Subcutaneous abdominal adipose tissue (tissue), 5 donors: ENCODE results near the gene CHAC1.
A peak's percentile ranks its signal among the peaks of the same experiment; 100 is the strongest.

Source experiments
- H3K27ac ChIP-seq: one replicate; pipeline ENCODE4 v1.7.0; 2013; ENCODE audit warnings: low read depth, mild to moderate bottlenecking, inconsistent platforms, low read length, moderate library complexity
- H3K27me3 ChIP-seq, 5 donors: one replicate each; pipeline ENCODE4 v1.7.0; 2013; ENCODE audit warnings: low read length in 5 of 5, inconsistent platforms in 1 of 5; ENCODE audit not compliant: control insufficient read depth in 5 of 5, insufficient read depth in 4 of 5
- H3K36me3 ChIP-seq, 5 donors: one replicate each; pipeline ENCODE4 v1.7.0; 2013; ENCODE audit warnings: low read length in 5 of 5; ENCODE audit not compliant: control insufficient read depth in 5 of 5, insufficient read depth in 5 of 5
- H3K4me1 ChIP-seq, 5 donors: one replicate each; pipeline ENCODE4 v1.7.0; 2013; ENCODE audit warnings: low read length in 5 of 5, mild to moderate bottlenecking in 3 of 5, moderate library complexity in 1 of 5; ENCODE audit not compliant: control insufficient read depth in 5 of 5, insufficient read depth in 5 of 5
- H3K4me3 ChIP-seq, 5 donors: one replicate each; pipeline ENCODE4 v1.7.0; 2013; ENCODE audit warnings: low read length in 5 of 5, low read depth in 1 of 5
- H3K9ac ChIP-seq, 5 donors: one replicate each; pipeline ENCODE4 v1.7.0; 2013; ENCODE audit warnings: low read length in 5 of 5, mild to moderate bottlenecking in 4 of 5, moderate library complexity in 3 of 5
- H3K9me3 ChIP-seq, 5 donors: one replicate each; pipeline ENCODE4 v1.7.0; 2013; ENCODE audit warnings: low read length in 5 of 5; ENCODE audit not compliant: control insufficient read depth in 5 of 5
- donor health status: healthy.
- donor health status: healthy.
- donor health status: healthy.
- donor health status: healthy.
- donor health status: healthy.

Gene CHAC1

DNA sequence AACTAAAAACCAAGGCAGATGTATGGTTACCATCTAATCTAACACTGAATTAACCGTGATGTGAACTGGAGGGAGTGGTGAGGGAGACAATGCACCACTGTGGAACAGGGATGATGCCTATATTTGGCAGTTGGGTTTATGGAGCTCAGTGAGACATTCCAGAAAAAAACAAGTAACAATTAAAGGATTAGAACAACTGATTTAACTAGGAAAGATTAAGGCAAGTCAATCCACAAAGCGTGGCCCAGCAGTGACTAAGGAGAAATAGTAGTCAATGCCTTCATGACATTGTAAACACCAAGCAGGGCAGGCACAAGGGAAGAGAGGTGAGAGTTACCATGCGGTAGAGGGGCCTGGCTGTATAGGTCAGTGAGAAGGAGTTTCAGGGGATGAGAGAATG is 38.1 kb downstream of the CHAC1 start:
- H3K9me3 ChIP-seq: no peaks in the 10 kb centered on the region
- no peak overlapping the region for H3K4me3 ChIP-seq
- H3K36me3 ChIP-seq: peaks cover 27 to 59% (median 42%) of the 10 kb centered on the region in 5 donors
- H3K9ac ChIP-seq: no peak overlapping the region
- H3K4me1 ChIP-seq: peaks cover 0 to 8% (median 0%) of the 10 kb centered on the region in 5 donors
- H3K27ac ChIP-seq: no peak overlapping the region
- no peaks in the 10 kb centered on the region for H3K27me3 ChIP-seq

- H3K27me3 ChIP-seq: no peaks in the 10 kb centered on the region
- no peak overlapping the region for H3K9ac ChIP-seq
- H3K4me1 ChIP-seq: peaks cover 0 to 6% (median 0%) of the 10 kb centered on the region in 5 donors
- no peaks in the 10 kb centered on the region for H3K9me3 ChIP-seq
- no peak overlapping the region for H3K4me3 ChIP-seq
- H3K36me3 ChIP-seq: peaks cover 24 to 58% (median 42%) of the 10 kb centered on the region in 5 donors
- H3K27ac ChIP-seq: no peak overlapping the region
These were observed 39.0 kb downstream of the CHAC1 start for GRCh38 chr15:40992241-40992741.

GRCh38 chr15:40992825-40993224 is 39.6 kb downstream of the CHAC1 start:
- H3K4me3 ChIP-seq: no peak overlapping the region
- no peak overlapping the region for H3K27ac ChIP-seq
- no peaks in the 10 kb centered on the region for H3K9me3 ChIP-seq
- peaks cover 24 to 56% (median 42%) of the 10 kb centered on the region in 5 donors for H3K36me3 ChIP-seq
- peaks cover 0 to under 1% (median 0%) of the 10 kb centered on the region in 5 donors for H3K4me1 ChIP-seq
- H3K9ac ChIP-seq: no peak overlapping the region
- no peaks in the 10 kb centered on the region for H3K27me3 ChIP-seq

DNA sequence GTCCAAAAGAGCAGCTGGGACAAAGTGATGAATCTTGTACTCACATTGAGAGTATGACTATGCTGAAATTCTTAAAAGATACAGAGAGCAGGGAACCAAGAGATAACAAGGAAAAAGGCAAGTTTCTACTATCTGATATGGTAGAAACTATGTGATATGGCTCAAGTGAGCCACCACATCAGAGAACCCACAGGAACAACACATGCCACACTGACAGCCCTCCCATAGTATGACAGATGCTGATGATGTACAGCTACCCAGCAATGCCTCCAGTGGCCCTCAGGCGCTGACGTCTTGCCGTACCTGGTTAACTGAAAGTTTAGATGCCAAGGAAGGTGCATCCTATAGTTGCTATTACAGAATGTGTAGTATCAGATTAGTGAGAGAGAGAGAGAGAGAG is 42.4 kb downstream of the CHAC1 start:
- H3K36me3 ChIP-seq: peaks cover 24 to 56% (median 43%) of the 10 kb centered on the region in 5 donors
- no peaks in the 10 kb centered on the region for H3K27me3 ChIP-seq
- H3K4me1 ChIP-seq: no peaks in the 10 kb centered on the region
- H3K4me3 ChIP-seq: no peak overlapping the region
- H3K27ac ChIP-seq: no peak overlapping the region
- no peak overlapping the region for H3K9ac ChIP-seq
- H3K9me3 ChIP-seq: no peaks in the 10 kb centered on the region

GRCh38 chr15:40999190-40999589 is 45.9 kb downstream of the CHAC1 start:
- H3K27me3 ChIP-seq: no peaks in the 10 kb centered on the region
- H3K36me3 ChIP-seq: peaks cover 33 to 67% (median 41%) of the 10 kb centered on the region in 5 donors
- peaks cover 0 to 9% (median 0%) of the 10 kb centered on the region in 5 donors for H3K4me1 ChIP-seq

GRCh38 chr15:41001524-41002214 is 48.4 kb downstream of the CHAC1 start:
- no peak overlapping the region for H3K4me3 ChIP-seq
- H3K9me3 ChIP-seq: no peaks in the 10 kb centered on the region
- H3K9ac ChIP-seq: no peak overlapping the region
- H3K27me3 ChIP-seq: no peaks in the 10 kb centered on the region
- H3K27ac ChIP-seq: peak overlapping the region; percentile 11
- peaks cover 21 to 60% (median 29%) of the 10 kb centered on the region in 5 donors for H3K36me3 ChIP-seq
- peaks cover 0 to 9% (median 0%) of the 10 kb centered on the region in 5 donors for H3K4me1 ChIP-seq

More at GRCh38 chr15:40999190-40999589, 45.9 kb downstream of the CHAC1 start:
- no peak overlapping the region for H3K27ac ChIP-seq
- H3K4me3 ChIP-seq: no peak overlapping the region
- H3K9ac ChIP-seq: no peak overlapping the region
- H3K9me3 ChIP-seq: no peaks in the 10 kb centered on the region

- no peak overlapping the region for H3K27ac ChIP-seq
- H3K9ac ChIP-seq: no peak overlapping the region
- no peaks in the 10 kb centered on the region for H3K27me3 ChIP-seq
- H3K9me3 ChIP-seq: no peaks in the 10 kb centered on the region
- peaks cover 0 to 9% (median 0%) of the 10 kb centered on the region in 5 donors for H3K4me1 ChIP-seq
- H3K36me3 ChIP-seq: peaks cover 12 to 52% (median 20%) of the 10 kb centered on the region in 5 donors
- no peak overlapping the region for H3K4me3 ChIP-seq
These were observed 51.2 kb downstream of the CHAC1 start for GRCh38 chr15:41004490-41004889.
